Spleen (tissue), 7 donors: ENCODE data around the gene OGG1.

ENCODE experiments used
- CTCF ChIP-seq, 11 experiments: fragments of 200-600 bp in 7 of 11; fragments of 450-650 bp in 4 of 11; sonication (generic) in 4 of 11; IDR thresholded peaks in 8 of 11; conservative IDR thresholded peaks in 3 of 11; 1 replicate in 7 of 11; 2 replicates in 4 of 11; pipeline versions ENCODE4 v1.4.0 to v1.8.0; 2016 to 2021; ENCODE audit warnings: antibody characterized with exemption in 11 of 11, inconsistent platforms in 4 of 11, mild to moderate bottlenecking in 1 of 11
- POLR2A ChIP-seq, 3 donors: fragments of 450-650 bp; IDR thresholded peaks; one replicate each; pipeline ENCODE4 v1.5.1; 2017; ENCODE audit warnings: antibody characterized with exemption in 3 of 3, mild to moderate bottlenecking in 1 of 3
- POLR2AphosphoS5 ChIP-seq, 3 donors: sonication (generic); formaldehyde crosslinking; IDR thresholded peaks; one replicate each; pipeline ENCODE4 v1.5.1; 2017; ENCODE audit warnings: antibody characterized with exemption in 3 of 3
- donor health status: DM: no; HTN: no; CAD: no; lungs with moderate emphysema.
- donor health status: DM: no; HTN: no; CAD: no.
- donor health status: DM: no; HTN: no; CAD: no.

GRCh38 chr3:9717563-9717962 lies 32.2 kb upstream of the OGG1 start:
- TF ChIP-seq CTCF (IDR thresholded peaks at IDR 0.05 in 8 of 11, conservative IDR thresholded peaks at IDR 0.05 in 3 of 11) (no peak), POLR2AphosphoS5 (IDR thresholded peaks at IDR 0.05) (no peak), POLR2A (IDR thresholded peaks at IDR 0.05) (no peak)
